GM18873 (cell line): ENCODE results near the gene PPIF.
A peak's percentile ranks its signal among the peaks of the same experiment; 100 is the strongest.

Experiments used
- ATAC-seq: cut with Tn5 transposase; IDR thresholded peaks from one replicate; pipeline ENCODE4 v1.9.1; 2021; ENCODE audit warnings: mild to moderate bottlenecking, moderate library complexity, moderate number of reproducible peaks; ENCODE audit not compliant: unreplicated experiment, low FRiP score

The PPIF gene

DNA sequence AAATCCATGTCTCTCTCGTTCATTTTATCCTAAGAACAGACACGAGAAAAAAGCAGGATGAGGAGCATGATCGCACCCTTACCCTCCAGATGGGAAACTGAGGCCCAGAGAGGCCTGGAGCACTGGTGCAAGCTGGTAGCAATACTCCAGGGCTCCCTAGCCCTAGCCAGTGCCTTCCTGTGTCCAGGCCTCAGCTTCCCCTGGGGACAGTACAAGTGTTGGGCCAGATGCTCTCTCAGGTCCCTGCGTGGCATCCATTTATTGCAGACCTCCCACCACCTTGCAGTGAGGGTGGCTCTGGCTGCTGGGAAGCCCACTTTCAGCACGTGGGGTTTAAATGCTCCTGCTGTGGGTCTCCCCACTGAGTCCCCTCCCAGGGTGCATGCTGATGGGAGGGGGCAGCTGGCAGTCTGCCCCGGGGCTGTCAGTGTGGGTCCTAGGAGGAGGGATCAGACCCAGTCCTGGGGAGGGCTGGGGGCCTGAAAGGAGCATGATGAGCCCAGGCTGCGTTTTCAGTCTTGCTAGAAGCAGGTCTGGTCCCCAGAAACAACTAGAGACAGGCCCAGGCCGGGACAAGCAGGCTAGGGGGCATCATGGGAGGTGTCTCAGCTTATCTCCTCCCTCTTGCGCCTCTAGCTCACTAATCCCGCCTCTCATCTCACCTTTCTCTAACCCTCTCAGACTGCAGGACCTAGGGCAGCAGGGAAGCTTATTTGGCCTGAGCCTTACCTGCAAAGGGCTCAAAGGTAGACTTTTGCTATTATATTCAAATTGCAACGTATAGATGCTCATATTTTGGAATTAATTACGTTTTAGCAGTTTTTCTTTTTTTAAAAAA is 662 bp upstream of the PPIF start:
- no peak for ATAC-seq

DNA sequence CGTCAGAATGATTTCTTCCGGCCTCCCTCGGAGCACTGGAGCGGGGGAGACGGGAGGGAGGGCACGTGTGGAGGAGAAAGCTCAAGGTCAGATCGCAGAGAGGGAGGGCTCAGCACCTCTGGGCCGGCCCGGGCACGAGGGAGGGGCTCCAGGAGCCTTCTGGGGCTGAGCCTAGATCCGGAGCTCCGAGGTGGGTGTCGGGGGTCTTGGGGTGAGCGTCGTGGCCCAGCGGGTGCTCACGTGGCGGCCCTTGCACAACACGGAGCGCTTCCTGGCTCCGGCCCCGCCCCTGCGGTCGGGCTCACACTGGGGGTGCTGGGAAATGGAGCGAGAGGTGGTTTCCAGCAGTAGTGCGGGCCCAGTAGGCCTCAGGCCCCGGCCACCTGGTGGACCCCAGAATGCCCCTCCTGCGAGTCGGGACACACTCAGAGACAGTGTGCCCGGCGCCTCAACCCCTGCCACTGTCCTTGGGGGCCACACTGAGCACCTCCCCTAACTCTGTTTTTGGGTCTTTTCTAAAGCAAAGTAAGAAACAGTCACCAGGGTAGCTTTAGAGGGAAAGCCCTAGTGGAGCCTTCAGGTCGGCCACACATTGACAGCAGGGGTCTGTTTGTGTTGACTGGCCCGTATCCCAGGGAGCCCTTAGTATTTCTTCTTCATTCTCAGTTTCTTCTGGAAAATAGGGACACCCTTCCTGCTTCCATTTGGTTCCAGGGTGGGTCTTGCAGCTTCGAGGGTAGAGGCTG is 798 bp downstream of the PPIF start:
- peak; percentile 67 for ATAC-seq

DNA sequence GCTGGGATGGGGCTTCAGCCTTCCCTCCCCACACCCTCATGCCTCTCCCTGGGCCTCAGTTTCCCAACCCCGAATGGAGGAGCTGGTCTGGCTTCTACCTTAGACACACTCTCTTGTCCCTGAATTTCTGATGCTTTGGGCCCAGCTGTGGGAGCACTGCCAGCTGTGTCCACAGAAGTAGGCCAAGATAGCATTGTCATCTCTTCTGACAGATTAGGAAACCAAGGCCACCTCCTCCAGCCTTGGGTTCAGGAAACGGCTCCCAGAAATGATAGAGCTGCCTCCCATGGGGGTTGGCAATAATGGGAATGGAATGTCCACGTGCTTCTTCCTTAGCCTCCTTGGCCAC is 1.3 kb downstream of the PPIF start:
- no peak for ATAC-seq

DNA sequence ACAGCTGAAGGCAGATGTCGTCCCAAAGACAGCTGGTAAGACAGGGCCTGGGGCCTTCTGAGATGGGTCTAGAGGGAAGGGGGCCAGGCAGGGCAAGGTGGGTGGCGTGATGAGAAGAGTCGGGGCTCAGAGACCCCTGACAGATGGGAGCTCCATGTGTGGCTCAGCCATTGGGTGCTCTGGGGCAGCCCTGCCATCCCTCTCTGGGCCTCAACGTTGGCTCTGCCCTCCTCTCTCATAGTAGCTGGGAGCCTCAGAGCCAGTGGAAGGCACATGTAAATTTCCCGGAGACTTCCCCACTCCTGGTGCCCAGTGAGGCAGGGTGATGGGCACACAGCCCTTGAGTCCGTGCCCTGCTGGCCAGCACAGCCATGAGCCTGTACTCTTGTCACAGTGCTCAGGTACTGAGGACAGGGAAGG is 1.8 kb downstream of the PPIF start:
- no peak for ATAC-seq

DNA sequence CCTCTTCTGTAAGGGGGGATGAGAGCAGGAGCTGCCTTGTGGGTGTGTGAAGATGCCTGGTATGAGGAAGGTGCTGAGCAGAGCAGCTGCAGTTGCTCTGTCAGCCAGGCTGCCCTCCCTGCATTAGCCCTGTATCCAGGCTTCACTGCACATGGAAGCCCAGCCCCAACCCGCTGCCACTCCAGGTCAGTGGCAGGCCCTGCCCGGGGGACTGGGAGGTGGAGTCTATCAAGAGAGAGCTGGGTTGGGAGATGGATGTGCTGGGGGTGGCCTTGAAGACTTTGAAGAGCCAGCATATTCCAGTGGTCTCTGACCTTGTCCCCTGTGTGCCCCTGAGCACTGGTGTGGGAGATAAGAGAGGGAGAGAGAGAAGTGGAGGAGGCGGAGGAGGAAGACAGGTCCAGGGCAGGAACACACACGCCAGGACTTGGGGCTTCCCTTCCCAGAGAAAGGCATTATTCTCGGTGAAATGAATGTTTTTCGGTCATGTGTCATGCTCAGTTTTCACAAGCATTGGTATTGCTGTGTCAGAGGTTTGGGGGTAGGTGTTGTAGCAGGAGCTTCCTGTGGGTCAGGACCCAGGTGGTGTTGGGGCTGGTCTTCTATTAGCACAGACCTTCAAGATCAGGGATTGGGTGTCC is 2.6 kb downstream of the PPIF start:
- ATAC-seq, result no peak

DNA sequence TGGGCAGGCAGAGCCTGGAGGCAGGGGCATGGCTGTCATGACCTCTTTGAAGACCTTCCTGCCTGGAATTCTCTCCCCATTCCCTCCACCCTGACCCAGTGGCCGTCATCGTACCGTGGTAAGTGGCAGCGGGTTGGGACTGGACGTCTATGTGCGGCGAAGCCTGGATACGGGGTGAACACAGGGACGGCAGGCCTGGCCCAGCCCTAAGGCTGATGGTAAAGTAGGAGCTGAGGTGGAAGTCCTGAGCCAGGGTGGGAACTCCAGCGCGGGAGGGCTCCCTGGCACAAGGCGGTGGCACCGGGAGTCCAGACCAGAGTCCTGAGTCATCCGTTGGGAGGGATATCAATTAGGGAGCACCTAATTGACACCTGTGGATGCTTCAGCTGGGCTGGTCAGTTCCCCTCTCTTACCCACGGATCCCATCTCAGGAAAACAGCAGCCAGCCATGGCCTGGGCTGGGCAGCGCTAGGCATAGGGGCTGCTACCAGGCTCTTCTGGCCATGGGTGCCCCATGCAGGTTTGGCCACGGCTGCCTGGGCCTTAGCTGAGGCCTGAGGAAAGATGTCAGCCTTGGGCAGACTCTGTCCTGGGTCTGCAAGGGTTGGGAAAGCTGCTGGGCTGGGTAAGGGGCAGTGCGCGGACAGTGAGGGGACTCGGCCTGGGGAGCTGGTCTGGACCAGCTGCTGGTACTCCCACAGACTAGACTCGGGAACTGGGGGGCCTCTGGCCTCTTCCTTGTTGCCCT is 3.3 kb downstream of the PPIF start:
- ATAC-seq, result no peak

DNA sequence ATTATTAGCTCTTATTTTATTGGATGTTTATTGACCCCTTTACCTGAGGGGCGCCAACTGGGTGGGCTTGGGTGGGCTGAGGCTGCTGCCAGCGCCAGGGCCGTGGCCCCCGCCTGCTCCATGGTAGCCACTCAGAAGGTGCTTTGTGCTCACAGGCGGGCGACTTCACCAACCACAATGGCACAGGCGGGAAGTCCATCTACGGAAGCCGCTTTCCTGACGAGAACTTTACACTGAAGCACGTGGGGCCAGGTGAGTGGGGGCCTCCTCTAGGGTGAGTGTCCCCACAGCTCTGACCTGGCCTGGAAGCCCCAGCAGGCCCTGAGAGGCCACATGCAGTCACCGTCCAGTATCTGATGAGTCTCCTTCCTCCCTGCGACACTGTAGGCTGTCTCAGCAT is 4.1 kb downstream of the PPIF start:
- ATAC-seq, result no peak

DNA sequence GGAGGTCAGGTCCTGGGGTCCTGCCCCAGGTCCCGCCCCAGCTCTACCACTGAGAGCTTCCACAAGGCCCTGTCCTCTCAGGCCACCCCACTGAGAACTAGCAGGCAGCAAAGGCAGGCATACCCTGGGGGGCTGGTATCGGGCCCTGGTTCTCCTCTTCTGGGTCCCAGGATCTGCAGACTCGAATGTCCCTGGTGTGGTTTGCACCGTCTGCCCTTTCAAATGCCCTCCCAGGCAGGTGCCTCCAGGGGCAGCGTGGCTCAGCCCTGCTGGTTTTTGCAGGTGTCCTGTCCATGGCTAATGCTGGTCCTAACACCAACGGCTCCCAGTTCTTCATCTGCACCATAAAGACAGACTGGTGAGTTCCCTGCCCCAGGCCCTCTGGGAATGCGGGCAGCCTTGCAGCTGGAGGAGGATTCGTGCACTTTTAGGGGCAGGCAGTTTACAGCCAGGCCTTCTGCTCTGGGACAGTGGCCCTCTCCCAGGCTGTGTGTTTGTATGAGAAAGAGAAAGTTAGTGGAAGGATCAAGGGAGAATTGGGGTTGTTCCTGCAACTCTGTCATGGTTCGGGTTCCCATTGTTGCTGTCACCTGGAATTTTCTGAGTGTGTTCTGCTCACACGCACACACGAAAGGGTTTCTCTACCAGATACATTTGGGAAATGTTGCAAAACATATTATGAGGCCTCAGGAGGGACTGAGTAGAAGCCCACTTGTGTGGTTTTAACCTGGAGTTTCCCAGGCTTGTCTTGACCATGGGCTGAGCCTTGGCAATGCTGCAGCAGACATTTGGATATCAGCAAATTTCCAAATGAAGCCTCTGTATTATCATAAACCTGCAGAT is 5.0 kb downstream of the PPIF start:
- no peak for ATAC-seq

DNA sequence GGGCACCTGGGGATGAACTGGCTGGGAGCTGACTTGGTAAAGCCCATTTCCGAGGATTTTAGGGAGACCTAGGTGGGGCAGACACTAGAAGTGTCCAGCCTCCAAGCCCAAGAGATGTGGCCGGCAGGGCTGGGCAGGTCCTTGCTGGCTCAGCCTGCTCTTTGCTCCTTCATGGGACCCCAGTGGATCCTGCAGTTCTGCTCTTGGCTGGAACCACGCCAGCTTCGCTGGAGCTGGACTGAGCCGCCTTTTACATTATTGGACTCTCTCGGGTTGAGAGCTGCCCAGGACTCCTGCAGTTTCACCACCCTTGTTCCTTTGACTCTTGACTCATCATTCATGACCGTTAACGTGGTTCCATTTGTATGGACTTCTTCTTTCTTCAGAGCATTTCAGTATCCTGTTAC is 5.7 kb downstream of the PPIF start:
- no peak for ATAC-seq

DNA sequence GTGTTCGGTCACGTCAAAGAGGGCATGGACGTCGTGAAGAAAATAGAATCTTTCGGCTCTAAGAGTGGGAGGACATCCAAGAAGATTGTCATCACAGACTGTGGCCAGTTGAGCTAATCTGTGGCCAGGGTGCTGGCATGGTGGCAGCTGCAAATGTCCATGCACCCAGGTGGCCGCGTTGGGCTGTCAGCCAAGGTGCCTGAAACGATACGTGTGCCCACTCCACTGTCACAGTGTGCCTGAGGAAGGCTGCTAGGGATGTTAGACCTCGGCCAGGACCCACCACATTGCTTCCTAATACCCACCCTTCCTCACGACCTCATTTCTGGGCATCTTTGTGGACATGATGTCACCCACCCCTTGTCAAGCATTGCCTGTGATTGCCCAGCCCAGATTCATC is 6.5 kb downstream of the PPIF start:
- ATAC-seq, result no peak

DNA sequence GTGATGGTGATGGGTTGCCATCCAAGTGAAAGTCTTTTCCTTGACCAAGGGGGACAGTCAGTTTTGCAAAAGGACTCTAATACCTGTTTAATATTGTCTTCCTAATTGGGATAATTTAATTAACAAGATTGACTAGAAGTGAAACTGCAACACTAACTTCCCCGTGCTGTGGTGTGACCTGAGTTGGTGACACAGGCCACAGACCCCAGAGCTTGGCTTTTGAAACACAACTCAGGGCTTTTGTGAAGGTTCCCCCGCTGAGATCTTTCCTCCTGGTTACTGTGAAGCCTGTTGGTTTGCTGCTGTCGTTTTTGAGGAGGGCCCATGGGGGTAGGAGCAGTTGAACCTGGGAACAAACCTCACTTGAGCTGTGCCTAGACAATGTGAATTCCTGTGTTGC is 6.9 kb downstream of the PPIF start:
- ATAC-seq, result no peak

DNA sequence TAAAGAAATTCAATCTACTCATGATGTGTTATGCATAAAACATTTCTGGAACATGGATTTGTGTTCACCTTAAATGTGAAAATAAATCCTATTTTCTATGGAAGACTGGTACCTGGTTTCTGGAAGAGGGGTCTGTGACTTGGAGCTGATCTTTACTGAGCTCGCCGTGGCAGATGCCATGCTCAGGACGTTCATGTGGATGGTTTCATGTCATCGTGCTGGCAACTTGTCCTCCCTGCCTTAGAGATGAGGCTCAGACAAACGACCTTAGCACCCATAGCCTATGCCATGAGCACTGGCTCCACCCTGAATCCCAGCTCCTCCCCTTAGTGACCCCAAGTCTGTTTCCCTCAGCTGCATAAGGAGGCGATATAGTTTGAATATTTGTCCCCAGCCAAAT is 7.3 kb downstream of the PPIF start:
- no peak for ATAC-seq

DNA sequence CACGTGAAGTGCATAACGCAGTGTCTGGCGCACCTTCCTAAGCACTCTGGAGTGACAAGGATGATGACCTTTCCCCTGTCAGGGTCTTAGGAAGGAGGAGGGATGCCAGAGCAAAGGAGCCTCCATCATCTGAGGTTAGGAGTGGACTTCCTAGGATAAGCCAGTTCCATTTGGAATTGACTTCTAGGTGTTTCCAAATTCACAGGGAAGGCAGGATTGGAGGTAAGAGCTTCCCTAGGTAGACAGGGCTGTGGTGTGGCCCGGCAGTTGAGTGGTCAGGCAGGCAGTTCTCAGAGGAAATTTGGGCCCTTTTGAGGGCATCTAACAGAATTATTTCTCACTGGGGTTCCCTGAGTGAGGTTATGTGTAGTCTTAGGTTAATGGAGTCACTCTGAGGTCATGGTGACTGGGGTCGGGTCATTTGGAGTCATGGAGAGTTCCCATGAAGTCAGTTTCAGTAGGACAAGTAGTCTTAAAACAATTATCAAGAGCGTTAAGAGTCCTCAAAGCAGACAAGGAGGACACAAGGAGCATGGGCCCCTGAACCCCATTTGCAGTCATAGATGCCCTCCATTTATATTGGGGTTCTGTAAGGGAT is 8.2 kb downstream of the PPIF start:
- no peak for ATAC-seq

DNA sequence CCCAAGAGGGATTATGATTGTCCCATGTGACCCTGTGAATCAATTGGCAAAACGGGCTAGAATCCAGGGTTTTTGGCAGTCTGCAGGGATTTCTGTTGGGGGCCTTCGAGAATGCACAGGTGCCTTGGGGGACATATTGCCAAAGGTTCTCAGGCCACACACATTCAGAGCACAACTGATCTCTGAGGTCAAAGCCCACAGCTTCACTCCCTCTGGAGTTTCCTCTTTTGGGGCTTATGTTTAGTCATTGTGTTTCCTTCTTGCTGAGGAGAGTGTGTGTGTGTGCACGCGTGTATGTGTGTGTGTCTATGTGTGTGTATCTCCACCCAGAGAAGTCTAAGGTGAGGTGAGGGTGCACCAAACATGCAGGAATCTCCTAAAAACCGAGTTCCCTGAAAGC is 8.8 kb downstream of the PPIF start:
- no peak for ATAC-seq

DNA sequence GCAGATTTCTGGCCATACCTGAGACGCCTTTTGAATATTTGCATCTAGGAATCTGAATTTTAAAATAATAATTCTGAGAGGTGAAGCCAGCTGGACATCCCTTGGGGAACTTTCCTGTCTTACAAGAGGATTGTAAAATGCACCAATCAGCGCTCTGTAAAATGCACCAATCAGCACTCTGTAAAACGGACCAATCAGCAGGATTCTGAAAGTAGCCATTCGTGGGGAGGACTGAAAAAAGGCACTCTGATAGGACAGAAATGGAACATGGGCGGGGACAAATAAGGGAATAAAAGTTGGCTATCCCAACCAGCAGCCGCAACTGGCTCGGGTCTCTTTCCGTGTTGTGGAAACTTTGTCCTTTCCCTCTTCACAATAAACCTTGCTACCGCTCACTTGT is 9.9 kb downstream of the PPIF start:
- ATAC-seq, result no peak

DNA sequence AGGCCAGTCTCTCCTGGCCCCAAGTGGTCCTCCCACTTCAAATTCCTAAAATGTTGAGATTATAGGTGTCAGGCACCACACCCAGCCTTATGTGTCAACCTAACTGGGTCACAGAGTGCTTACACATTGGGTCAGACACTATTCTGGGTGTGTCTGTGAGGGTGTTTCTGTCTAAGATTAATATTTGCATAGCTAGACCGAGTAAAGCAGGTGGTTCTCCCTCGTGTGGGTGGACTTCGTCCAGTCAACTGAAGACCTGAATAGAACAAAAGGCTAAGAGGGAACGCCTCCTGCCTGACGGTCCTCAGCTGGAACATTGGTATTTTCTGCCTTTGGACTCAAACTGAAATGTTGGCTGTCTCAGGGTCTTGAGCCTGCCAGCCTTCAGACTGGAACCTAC is 11.5 kb downstream of the PPIF start:
- ATAC-seq, result no peak

DNA sequence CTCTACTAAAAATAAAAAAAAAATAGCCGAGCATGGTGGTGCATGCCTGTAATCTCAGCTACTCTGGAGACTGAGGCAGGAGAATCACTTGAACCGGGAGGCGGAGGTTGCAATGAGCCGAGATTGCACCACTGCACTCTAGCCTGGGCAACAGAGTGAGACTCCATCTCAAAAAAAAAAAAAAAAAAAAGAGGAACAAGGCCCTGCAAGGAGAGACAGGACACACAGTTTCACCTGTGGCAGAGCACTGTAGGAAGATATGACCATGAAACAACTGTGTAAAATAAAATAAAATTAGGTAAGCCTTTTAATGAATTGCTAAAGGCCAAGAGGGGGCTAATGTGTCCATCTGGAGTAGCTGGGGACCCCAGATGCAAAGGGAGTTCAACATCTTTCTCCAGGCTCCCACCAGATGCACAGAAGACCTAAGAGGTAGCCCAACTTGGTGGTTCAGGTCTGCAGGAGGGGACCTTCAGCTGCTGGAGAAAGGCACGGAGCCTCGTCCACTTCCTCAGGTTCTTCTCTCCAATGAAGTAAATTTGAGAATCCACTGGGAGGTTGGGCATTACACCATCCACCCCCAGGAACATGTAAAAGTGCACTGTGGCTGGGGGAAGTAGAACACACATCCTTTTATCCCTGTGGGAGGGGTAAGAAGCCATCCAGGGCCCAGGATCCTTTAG is 12.7 kb downstream of the PPIF start:
- ATAC-seq, result no peak

DNA sequence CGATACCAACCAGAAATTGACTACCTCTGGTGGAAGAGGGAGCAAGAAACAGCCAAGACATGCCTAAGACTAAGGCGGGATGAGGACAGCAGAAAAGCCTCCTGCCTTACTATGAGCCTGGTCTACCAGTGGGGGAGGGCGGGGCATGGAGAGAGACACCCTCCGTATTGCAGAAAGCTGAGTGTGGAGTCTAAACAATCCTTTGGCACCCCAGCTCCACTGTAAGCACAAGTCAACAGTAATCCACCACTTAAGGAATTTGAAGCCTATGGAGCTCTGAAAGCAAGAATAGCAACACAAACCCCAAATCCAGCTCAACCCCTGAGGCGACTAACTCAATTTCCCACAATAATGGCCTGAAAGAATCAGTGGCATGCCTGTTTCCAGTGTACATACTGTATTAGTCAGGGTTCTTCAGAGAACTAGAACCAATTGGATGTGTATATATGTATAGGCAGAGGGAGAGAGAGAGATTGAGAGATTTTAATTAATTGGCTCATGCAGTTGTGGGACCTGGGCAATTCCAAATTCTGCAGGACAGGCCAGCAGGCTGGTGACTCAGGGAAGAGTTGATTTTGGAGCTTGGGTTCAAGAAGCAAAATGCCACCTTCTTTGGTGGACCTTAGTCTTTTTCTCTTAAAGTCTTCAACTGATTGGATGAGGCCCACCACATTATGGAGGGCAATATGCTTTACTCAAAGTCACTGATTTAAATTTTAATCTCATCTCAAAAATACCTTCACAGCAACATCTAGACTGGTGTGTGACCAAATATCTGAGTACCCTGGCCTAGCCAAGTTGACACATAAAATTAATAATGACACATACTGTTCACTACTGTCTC is 13.5 kb downstream of the PPIF start:
- ATAC-seq, result no peak
